Activated CD4-positive, alpha-beta T cell treated with anti-CD3 and anti-CD28 coated beads for 4 hours (primary cell): Measurements from ENCODE around the gene PSG4.
"Not testable (repeated sequence)": the region's sequence is repeated elsewhere in the genome, so short reads cannot be mapped to it uniquely, and the experiment has no call there.

ENCODE experiments used
- DNase-seq, 2 donors: peaks; one replicate each; pipeline ENCODE4 v3.0.0-alpha.2; 2020

Gene PSG4

GRCh38 chr19:43205471-43206105 lies at the start of gene PSG4:
TSS of gene PSG4 (minus strand) at chr19:43205638. CDS start at chr19:43205536, 102 bp downstream.
- not testable (repeated sequence) for DNase-seq

DNA sequence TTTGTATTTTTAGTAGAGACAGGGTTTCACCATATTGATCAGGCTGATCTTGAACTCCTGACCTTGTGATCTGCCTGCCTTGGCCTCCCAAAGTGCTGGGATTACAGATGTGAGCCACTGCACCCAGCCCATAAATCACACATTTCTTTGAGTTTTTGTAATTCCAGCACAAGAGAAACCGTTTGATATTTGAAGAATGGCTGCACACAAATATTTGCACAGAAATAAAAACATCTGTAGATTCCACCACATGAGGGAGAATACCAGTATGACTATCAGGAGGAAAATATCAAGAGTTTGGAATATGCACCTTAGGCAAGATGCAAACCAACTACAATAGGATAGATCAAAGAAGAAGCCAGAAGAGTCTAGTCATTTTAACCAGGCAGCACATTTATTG lies 46.0 kb upstream of the PSG4 start:
- not testable (repeated sequence) for DNase-seq

DNA sequence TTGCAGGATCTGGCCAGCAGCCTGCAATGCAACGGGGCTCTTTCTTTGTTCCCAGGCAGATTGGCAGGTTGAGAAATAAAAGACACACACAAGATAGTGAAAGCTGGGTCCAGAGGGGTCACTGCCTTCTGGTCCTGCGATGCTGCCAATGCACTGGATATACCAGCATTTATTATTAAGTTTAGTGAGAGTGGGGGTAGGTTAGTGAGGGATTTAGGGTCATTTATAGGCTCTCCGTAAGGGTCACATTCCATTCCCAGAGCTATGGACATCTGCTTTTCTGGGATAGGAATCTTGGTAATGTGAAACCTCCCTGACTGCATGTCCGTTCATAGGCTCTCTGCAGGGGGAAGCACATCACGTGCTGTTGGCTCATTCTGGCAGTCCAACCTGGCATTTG lies 44.9 kb upstream of the PSG4 start:
- DNase-seq = not testable (repeated sequence)

GRCh38 chr19:43248635-43249002 lies 43.2 kb upstream of the PSG4 start:
- DNase-seq = not testable (repeated sequence)

GRCh38 chr19:43247243-43247880 lies 41.9 kb upstream of the PSG4 start:
- DNase-seq = not testable (repeated sequence)

DNA sequence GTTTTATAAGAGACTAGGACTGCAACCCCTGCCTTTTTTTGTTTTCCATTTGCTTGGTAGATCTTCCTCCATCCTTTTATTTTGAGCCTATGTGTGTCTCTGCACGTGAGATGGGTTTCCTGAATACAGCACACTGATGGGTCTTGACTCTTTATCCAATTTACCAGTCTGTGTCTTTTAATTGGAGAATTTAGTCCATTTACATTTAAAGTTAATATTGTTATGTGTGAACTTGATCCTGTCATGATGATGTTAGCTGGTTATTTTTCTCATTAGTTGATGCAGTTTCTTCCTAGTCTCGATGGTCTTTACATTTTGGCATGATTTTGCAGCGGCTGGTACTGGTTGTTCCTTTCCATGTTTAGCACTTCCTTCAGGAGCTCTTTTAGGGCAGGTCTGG lies 40.4 kb upstream of the PSG4 start:
- not testable (repeated sequence) for DNase-seq

GRCh38 chr19:43242211-43242610 lies 36.8 kb upstream of the PSG4 start:
- DNase-seq = not testable (repeated sequence)

- DNase-seq = not testable (repeated sequence)
Measured at GRCh38 chr19:43238213-43238612, 32.8 kb upstream of the PSG4 start.

DNA sequence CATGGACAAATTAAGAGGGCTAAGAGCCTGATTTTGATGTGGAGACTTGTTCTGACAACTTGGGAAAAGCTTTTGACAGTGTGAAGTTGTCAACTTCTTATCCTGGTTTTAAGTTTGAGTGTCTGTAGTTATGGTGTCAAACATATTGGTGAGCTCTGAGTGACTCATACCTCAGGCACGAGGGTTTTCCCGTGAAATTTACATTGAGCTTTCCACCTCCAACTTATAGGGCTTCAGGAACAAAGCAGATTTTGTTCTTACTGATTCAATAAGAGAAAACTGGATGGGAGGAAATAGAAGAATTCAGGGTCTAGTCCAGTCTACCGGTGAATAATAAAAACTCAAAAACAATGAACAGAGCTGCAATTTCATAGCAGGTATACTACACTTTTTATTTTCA lies 30.2 kb upstream of the PSG4 start:
- not testable (repeated sequence) for DNase-seq

- no peak for DNase-seq
Measured at GRCh38 chr19:43229315-43229714, 23.9 kb upstream of the PSG4 start.

GRCh38 chr19:43228730-43229129 lies 23.3 kb upstream of the PSG4 start:
- not testable (repeated sequence) for DNase-seq

GRCh38 chr19:43226986-43227385 lies 21.5 kb upstream of the PSG4 start:
- DNase-seq = not testable (repeated sequence)

DNA sequence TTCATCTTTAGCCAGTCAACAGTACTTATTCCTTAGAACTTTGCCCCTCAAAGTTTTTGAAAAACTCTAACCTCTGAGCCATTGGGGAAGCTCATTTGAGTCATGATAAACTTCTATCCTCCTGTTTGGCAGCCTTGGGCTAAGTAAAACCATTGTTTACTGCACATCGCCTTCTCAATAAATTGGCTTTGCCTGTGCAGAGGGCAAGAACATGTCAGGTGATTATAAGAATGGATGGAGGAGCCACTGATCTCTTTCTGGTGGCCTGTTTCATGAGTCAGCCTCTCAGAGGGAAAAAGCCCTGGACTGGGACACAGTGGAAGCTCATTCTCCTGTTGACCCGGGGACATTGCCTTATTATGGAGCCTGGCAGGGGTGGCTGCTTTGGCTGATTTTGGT lies 19.4 kb upstream of the PSG4 start:
- DNase-seq = no peak

DNA sequence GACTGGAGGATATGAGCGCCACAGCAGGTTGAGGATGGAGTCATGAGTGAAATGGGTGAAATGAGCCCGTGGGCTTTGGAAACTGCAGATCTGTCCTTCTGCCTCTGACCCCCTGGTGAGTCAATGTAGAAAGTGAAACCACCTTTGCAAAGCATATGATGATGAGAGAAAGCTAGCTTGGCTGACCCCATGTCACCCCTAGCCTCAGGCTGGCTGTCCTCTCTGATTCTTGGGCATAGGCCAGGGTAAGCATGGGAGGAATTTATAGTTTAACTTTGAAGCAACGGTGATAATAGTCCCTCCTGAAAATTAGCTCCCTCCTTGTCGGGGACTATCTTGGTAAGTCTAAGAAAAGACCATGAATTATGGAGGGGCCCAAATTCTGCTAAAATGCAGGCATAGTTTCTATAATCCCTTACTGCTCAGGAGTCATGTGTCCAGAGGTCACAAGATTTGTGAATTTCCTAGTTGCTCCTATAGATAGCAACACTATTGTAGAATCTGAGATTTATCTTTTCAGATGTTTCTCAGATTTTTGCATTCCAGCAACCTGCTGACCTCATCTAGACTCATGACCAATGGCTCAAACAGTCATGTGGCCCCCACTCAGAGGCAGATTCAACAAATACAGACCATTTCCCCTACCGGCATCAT lies 18.9 kb upstream of the PSG4 start:
- DNase-seq = not testable (repeated sequence)

DNA sequence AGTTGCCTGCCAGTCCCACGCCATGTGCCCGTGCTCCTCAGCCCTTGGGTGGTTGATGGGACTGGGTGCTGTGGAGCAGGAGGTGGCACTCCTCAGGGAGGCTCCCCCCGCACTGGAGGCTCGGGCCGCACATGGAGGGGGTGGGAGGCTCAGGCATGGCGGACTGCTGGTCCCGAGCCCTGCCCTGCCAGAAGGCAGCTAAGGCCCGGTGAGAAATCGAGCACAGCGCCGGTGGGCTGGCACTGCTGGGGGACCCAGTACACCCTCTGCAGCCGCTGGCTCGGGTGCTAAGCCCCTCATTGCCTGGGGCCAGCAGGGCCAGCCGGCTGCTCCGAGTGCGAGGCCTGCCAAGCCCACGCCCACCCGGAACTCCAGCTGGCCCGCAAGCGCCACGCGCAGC lies 16.5 kb upstream of the PSG4 start:
- not testable (repeated sequence) for DNase-seq

GRCh38 chr19:43219136-43219535 lies 13.7 kb upstream of the PSG4 start:
- not testable (repeated sequence) for DNase-seq

GRCh38 chr19:43215881-43216280 lies 10.4 kb upstream of the PSG4 start:
- DNase-seq = not testable (repeated sequence)

DNA sequence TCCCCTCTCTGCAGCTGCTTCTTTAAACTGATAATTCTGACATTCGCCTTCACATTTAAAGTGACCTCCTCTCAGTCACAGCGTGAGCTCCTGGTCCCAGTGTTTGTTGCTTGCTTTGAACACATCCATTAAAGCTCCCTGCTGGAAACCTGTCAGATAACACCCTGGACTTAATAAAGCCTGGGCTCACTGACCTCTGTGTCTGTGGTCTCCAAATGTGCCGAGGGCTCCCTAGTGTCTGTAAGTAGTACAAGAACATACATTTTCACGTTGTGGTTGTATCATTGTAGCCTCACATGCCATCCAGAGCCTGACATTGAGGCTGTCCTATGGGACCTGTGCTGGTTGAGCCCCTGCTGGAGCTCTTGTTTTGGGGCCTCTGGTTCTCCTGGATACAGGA lies 2.6 kb upstream of the PSG4 start:
- no peak for DNase-seq

GRCh38 chr19:43207174-43207573 lies 1.7 kb upstream of the PSG4 start:
- DNase-seq = not testable (repeated sequence)

DNA sequence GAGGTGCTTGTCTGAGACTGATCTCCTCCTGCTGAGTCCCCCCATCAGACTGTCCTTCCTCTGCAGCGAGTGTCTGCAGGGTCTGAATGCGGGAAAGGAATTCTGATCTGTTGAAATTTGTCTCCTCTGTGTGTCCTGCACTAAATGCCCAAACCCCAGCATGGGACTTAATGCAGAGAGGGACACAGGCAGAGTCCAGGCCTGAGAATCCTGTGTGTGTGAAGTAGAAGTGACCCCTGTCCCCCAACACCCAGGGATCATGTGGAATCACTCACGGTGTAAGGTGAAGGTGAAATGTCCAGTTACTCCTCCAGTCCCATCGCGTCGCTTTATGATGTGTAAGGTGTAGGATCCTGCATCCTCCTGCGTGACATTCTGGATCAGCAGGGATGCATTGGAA lies 1.8 kb downstream of the PSG4 start:
- not testable (repeated sequence) for DNase-seq

- not testable (repeated sequence) for DNase-seq
Measured at GRCh38 chr19:43201891-43202290, 3.5 kb downstream of the PSG4 start.

DNA sequence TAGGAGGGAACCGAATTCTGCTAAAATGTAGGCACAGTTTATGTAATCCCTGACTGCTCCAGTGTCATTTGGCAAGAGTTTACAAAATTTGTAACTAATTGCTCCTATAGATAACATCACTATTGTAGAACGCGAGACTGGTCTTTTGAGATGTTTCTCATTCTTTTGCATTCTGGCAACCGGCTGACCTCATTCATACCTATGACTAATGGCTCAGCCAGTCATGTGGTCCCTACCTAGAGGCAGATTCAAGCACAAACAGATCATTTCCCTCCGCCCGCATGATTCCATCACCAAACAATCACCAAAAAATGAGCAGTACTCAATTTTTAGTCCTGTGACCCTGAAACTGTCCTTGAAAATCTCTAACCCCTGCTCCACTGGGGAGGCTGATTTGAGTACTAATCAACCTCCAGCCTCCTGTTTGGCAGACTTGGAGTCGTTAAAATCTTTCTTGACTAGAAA lies 4.1 kb downstream of the PSG4 start:
- not testable (repeated sequence) for DNase-seq

- not testable (repeated sequence) for DNase-seq
Measured at GRCh38 chr19:43198686-43199419, 6.6 kb downstream of the PSG4 start.
